ENCODE results near the gene AMN.

GRCh38 chr14:102900631-102901571, 21.6 kb upstream of the AMN start:
- TF ChIP-seq CTCF (conservative IDR thresholded peaks at IDR 0.05) (no peak), ZFX (IDR thresholded peaks at IDR 0.05) (no peak)

Measured in C4-2B (cell line).